WI38 (cell line): ENCODE measurements around the gene TUBA4B.

ENCODE experiments used
- H3K4me3 ChIP-seq: 2 replicates; pipeline ENCODE4 v1.5.1; 2011; ENCODE audit warnings: low read depth, mild to moderate bottlenecking, control low read depth, low read length
- TF ChIP-seq, protein P1 (sequence below): IDR thresholded peaks from 2 replicates; pipeline ENCODE4 v1.5.1; 2012; ENCODE audit warnings: low read depth, mild to moderate bottlenecking, control low read depth, low read length

The TUBA4B gene

DNA sequence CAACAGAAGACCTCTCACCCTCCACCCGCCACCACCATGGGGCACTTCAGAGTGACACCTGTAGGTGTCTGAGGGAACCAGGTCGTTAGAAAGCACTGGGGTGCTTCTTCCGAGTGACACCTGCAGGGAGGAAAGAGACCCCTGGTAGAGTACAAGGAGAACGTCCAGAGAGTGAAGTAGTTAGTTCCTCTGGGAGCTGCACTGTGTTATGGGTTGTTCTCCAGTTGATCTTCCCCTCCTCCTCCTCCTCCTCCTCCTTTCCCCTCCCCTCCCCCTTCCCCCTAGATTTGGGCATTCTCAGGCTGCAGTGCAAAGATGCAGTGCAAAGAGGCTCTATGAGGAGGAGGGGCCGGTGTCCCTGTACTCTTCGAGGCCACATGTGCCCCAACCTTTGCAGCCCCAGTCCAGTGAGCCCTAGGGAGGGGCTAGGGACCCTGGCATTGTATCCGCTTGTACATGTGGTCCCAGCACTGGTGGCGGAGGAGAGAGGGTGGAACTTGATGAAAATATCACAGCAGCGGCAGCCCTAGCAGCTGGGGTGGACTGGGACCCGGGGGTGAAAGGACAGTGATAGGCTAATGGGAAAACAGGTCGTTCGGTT is 27.0 kb downstream of the TUBA4B start:
- H3K4me3 ChIP-seq = peak overlapping the region; percentile 61
- TF ChIP-seq, protein P1, sequence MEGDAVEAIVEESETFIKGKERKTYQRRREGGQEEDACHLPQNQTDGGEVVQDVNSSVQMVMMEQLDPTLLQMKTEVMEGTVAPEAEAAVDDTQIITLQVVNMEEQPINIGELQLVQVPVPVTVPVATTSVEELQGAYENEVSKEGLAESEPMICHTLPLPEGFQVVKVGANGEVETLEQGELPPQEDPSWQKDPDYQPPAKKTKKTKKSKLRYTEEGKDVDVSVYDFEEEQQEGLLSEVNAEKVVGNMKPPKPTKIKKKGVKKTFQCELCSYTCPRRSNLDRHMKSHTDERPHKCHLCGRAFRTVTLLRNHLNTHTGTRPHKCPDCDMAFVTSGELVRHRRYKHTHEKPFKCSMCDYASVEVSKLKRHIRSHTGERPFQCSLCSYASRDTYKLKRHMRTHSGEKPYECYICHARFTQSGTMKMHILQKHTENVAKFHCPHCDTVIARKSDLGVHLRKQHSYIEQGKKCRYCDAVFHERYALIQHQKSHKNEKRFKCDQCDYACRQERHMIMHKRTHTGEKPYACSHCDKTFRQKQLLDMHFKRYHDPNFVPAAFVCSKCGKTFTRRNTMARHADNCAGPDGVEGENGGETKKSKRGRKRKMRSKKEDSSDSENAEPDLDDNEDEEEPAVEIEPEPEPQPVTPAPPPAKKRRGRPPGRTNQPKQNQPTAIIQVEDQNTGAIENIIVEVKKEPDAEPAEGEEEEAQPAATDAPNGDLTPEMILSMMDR = no peak

DNA sequence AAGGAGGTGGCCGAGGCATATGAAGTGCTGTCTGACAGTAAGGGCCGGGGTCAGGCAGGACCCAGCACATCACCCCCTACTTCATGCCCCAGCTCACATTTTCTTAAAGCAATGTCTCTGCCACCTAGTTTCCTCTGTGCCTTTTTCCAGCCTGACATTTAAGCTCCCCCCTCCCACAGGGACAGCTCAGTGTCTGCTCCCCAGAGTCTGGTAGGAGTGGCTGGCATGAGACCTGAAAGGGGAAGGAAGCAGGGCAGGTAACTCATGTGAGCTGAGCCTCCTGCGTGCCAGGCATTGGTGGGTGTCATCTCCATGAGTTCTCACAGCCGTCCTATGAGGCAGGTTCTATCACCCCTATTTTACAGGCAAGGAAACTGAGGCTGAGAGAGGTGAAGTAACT is 27.6 kb downstream of the TUBA4B start:
- no peak overlapping the region; the same call in 1 of the 2 replicates for H3K4me3 ChIP-seq
- TF ChIP-seq, protein P1 = no peak

DNA sequence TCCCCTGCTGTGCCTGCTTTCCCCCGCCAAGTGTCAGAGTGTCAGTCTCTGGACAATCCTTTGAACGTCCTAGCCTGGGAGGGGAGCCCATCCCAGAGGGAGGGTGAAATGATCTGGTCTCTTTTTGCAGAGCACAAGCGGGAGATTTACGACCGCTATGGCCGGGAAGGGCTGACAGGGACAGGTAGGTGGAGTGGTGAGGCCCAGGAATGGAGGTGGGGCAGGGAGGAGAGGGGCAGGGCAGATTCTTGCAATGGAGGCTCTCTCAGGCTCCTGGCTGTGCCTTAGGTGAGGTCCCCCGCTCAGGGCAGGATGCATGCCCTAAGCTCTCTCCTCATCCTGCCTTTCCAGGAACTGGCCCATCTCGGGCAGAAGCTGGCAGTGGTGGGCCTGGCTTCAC is 28.5 kb downstream of the TUBA4B start:
- TF ChIP-seq, protein P1 = no peak
- no peak overlapping the region for H3K4me3 ChIP-seq

DNA sequence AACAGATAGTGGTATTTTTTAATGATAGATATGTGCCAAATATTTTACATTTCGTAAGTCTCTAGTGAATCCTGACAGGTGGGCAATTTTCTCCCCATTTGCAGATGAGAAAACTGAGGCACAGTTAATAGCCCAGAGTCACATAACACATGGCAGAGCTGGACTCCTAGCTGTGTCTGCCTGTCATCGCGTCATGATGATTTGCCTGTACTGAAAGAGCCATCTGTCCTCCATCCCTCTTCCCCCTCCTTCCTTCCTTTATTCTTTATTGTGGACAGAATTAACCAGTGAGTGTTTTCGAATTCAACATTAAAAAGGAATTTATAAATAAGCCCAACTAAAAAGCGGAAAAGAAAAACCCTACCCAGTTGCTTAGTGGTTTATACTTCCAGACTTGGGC is 29.3 kb downstream of the TUBA4B start:
- no peak overlapping the region for H3K4me3 ChIP-seq
- TF ChIP-seq, protein P1 = no peak

DNA sequence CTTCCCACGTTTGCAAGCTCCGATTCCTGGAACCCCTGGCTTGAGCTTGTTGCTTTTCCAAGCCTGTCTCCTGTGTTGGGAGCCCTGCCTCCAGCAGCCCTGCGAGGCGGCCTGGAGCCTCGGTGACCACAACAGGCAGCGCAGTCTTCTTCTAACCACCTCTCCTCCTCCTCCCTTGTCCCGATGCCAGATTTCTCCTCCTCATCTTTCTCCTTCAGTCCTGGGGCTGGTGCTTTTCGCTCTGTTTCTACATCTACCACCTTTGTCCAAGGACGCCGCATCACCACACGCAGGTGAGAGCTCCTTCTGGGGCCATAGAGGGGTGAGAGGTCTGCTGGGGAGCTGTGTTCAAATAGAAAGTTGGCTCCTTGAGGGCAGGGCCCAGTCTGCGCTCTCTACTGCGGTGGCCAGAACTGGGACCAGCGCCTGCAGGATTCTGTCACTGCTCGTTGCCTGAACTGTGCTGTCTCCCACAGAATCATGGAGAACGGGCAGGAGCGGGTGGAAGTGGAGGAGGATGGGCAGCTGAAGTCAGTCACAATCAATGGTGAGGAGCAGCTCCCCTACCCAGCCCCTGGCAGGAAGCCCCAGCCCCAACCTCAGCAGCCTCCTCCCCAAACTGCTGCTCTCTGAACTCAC is 30.0 kb downstream of the TUBA4B start:
- TF ChIP-seq, protein P1 = no peak
- no peak overlapping the region for H3K4me3 ChIP-seq

DNA sequence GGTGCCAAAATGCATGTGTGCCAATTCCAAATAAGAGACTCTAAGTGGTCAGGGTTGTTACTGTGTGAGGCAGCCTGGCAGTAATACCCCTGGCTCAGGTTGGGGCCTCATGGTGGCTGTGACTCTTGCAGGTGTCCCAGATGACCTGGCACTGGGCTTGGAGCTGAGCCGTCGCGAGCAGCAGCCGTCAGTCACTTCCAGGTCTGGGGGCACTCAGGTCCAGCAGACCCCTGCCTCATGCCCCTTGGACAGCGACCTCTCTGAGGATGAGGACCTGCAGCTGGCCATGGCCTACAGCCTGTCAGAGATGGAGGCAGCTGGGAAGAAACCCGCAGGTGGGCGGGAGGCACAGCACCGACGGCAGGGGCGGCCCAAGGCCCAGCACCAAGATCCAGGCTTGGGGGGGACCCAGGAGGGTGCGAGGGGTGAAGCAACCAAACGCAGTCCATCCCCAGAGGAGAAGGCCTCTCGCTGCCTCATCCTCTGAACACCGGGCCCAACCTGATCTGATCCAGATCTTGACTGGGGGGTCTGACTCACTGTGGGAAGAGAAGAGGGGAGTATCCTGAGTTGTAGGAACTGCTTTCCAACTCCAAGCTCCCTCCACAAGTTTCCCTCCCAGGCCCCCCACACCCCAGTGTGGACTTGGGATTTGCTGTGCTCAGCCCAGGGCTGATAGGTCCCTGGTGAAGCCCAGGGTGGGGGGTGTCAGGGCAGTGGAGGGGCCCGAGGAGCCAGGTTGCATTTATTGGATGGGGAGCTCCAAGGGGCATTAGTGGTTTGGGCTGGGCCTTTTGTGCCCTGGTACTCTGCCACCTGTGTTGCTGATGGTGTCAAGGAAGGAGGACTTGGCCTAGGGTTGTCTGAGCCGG is 31.7 kb downstream of the TUBA4B start:
- H3K4me3 ChIP-seq = no peak overlapping the region
- TF ChIP-seq, protein P1 = no peak

DNA sequence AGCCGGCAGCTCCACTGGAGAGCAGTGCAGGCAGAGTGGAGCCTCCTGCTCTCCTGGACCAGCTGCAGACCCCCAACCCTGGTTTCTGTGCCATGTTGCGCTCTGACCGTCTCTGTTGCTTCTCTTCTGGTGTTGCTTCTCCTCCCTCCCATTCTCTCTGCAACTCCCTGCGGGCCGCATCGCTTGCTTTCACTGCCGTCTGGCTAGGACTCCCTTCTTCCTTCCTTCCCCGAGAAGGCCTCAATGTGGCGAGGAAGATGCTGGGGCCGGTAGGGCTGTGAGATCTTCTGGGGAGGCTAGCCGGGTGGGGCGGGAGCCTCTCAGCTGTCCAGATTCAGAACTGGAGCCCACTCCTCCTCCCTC is 32.3 kb downstream of the TUBA4B start:
- TF ChIP-seq, protein P1 = no peak
- H3K4me3 ChIP-seq = no peak overlapping the region
